ENCODE measurements around the gene CNKSR1.

Gene CNKSR1

DNA sequence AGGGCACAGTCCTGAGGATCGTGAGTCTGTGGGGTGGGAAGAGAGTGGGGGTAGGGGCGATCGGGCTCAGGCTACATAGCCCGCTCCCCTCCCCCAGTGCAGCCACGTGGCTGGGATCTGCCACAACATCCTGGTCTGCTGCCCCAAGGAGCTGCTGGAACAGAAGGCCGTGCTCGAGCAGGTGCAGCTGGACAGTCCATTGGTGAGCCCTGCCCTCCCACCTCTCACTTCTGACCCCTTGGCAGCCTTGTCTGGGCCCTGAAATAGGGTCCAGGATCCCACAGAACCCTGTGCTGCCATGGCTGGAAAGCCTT lies 5.0 kb downstream of the CNKSR1 start:
- DNase-seq (ENCODE audit: low spot score) = no peak

- DNase-seq (ENCODE audit: low spot score) = no peak
Measured at GRCh38 chr1:26184086-26184485, 6.8 kb downstream of the CNKSR1 start.

DNA sequence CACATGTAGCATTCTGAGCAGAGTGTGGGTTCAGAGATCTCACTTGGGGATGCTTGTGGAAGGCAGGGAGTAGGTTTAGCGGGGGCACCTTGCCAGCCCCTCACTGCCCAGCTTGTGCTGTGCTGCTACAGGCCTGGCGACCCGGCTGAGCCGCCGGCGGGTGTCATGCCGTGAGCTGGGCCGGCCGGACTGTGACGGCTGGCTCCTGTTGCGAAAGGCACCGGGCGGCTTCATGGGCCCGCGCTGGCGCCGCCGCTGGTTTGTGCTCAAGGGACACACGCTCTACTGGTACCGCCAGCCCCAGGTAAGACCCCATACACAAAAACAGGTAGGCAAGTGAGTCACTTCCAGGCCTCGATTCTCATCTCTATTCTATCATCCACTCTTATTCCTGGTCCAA lies 7.6 kb downstream of the CNKSR1 start:
- no peak for DNase-seq (ENCODE audit: low spot score)

DNA sequence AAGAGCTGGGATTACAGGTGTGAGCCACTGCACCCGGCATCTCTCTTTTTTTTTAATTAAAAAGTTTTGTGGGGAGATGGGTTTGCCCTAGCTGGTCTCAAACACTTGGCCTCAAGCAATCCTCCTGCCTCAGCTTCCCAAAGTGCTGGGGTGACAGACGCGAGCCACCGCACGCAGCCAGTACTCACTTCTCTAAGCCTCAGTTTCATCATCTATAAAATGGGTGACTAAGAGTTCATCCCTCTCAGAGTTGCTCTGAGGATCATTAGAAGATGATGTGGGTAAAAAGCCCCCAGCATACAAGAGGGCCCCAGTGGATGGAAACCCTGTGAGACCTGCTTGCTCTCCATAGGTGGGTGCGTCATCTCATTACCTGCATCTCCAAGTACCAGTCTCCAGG lies 10.6 kb downstream of the CNKSR1 start:
- DNase-seq (ENCODE audit: low spot score) = no peak

DNA sequence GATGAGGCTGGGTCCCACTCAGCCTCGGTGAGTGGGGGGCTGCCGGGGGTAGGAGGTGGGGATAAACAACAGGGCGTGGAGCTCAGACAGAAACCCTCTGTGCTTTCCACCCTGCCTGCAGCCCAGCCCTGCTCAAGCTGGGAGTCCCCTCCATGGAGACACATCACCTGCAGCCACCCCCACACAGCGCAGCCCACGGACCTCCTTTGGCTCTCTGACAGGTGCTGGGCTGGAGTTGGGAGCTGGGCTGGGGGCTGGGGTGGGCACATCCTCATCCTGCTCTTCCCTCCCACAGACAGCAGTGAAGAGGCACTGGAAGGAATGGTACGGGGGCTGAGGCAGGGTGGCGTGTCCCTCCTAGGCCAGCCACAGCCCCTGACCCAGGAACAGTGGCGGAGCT lies 11.2 kb downstream of the CNKSR1 start:
- DNase-seq (ENCODE audit: low spot score) = no peak

DNA sequence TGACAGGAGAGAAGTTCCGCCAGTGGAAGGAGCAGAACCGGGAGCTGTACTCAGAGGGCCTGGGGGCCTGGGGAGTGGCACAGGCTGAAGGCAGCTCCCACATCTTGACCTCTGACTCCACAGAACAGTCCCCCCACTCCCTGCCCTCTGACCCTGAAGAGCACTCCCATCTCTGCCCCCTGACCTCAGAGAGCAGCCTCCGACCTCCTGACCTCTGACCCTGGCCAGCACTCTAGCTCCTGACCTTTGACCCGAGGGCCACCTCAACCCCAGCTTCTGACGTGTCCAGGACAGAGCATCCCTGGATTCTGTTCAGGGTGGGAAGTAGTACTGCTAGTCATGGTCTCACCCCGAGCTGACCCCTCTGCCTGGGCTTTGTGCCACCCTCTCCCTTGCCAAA lies 12.0 kb downstream of the CNKSR1 start:
- DNase-seq (ENCODE audit: low spot score) = no peak

DNA sequence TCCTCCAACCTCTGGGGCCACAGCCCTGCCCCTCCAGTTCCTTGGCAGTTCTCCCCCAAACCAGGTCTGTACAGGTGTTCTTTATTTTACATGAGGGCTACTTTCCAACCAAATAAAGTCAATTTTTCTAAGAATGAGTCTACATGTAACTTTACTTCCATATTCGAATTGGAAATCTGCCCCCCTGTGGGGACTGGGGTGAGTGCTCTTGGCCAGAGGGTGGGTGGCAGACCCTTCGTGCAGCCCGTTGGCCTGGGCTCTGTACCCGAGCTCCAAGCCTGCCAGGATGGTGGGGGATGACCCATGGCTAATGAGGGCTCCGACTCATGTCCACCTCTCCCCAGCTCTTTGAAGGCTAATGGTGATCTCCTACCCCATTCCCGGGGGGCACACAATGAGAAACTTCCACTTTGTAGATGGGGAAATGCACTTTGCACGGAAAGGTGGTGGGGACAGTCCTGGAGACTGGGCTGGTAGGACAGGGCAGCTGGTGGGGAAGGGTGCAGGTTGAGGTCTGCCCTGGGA lies 12.5 kb downstream of the CNKSR1 start:
- no peak for DNase-seq (ENCODE audit: low spot score)

- peak; percentile 85 for DNase-seq (ENCODE audit: low spot score)
Measured at GRCh38 chr1:26190373-26190987, 13.2 kb downstream of the CNKSR1 start, which contains the start of gene CATSPER4. CATSPER4 (plus strand) TSS chr1:26190602; CDS start chr1:26190628, 26 bp downstream.

DNA sequence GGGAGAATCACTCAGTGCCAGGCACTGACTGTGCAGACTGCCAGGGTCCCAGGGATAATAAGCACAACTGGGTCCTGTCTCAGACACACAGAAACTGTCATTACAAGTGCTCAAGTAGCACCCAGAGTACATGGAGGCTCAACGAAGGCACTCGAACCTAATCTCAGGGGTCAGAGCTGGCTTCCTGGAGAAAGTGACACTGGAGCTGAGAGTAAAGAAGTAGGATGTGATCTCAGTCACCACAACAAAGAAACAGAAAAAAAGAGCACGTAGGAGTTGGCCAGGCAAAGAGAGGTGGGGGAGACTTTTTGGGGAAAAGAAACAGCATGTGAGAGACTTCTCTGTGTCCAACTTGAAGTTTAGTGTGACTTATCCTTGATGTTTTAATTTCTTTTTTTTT lies 14.4 kb downstream of the CNKSR1 start:
- DNase-seq (ENCODE audit: low spot score) = no peak

DNA sequence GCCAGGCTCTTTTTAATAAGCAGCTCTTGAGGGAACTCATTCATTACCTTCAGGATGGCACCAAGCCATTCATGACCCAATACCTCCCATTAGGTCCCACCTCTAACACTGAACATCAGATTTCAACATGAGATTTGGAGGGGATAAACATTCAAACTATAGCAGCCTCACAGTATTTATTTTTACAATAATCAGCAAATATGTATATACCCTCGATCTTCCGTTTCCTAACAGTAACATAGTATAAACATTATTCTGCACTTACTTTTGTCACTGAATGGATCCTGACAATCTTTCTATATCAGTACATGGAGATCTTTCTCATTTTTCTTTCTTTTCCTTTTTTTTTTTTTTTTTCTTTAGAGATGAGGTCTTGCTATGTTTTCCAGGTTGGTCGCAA lies 18.5 kb downstream of the CNKSR1 start:
- DNase-seq (ENCODE audit: low spot score) = no peak

DNA sequence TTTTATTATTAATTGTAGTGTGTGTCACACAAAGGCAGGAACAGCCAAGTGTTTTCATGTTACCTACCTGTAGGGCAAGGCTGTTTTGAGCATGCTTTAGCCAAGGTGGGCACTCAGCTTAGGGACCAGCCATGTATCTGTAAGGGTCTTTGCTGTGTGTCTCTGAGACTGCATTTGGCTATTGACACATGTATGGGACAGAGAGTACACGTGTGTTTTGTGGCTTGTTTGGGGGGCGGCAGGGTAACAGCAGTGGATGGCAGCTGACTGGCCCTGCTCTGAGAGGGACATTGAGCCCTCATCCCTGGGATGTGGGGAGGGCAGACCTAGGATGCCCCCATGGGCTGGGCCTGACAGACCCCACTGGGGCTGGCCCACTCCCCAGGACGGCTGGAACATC lies 20.0 kb downstream of the CNKSR1 start:
- no peak for DNase-seq (ENCODE audit: low spot score)

GRCh38 chr1:26197813-26198212 lies 20.5 kb downstream of the CNKSR1 start:
- no peak for DNase-seq (ENCODE audit: low spot score)

DNA sequence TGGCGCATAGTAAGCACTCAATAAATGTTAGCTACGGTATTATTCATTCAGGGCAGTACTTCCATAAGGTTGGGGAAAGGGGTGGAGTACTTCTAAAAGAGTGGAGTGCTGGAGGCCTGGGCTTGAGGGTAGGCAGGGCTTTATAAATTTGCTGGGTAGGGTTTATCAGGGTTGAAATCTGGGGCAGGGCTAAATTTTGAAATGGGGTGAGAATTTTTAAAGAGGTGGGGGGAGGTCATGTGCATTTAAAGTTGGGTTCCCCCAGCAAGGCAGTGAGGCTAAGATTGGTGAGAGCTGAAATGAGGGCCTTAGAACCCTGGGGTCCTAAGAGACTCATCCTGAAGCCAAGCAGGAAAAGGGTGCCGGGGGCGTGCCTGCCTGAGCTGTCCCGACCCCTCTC lies 23.1 kb downstream of the CNKSR1 start:
- DNase-seq (ENCODE audit: low spot score) = no peak

GRCh38 chr1:26203642-26204318 lies 26.5 kb downstream of the CNKSR1 start:
- peak; percentile 23 for DNase-seq (ENCODE audit: low spot score)

- DNase-seq (ENCODE audit: low spot score) = peak; percentile 51
Measured at GRCh38 chr1:26210147-26210870, 33.0 kb downstream of the CNKSR1 start.

DNA sequence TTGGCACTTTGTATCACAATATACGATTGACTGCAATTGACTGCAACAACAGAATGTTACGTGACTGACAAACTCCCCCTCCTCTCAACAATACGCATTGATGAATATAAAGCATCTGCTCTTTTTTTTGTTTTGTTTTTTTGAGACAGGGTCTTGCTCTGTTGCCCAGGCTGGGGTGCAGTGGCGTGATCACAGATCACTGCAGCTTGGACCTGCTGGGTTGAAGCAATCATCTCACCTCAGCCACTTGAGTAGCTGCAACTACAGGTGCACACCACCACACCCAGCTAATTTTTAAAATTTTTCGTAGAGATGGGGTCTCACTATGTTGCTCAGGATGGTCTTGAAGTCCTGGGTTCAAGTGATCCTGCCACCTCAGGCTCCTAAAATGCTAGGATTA lies 35.4 kb downstream of the CNKSR1 start:
- no peak for DNase-seq (ENCODE audit: low spot score)

GRCh38 chr1:26213335-26213905 lies 36.1 kb downstream of the CNKSR1 start:
- no peak for DNase-seq (ENCODE audit: low spot score)

DNA sequence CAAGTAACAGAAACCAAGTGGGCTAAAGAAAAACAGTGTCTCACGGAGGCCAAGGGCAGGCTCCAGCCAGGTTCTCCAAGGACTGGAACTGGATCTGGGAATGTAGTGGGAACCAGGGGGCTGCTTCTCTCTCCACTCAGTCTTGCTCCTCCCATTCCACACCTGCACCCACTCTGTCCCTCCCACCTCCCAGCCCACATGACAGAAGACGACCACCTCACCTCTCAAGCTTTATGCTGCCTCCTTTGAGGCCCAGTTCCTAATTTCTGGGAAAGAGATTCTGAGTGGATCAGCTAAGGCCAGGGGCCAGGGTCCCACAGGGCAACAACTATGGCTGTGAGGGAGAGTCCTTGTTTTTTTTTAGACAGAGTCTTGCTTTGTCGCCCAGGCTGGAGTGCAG lies 38.0 kb downstream of the CNKSR1 start:
- DNase-seq (ENCODE audit: low spot score) = no peak

DNA sequence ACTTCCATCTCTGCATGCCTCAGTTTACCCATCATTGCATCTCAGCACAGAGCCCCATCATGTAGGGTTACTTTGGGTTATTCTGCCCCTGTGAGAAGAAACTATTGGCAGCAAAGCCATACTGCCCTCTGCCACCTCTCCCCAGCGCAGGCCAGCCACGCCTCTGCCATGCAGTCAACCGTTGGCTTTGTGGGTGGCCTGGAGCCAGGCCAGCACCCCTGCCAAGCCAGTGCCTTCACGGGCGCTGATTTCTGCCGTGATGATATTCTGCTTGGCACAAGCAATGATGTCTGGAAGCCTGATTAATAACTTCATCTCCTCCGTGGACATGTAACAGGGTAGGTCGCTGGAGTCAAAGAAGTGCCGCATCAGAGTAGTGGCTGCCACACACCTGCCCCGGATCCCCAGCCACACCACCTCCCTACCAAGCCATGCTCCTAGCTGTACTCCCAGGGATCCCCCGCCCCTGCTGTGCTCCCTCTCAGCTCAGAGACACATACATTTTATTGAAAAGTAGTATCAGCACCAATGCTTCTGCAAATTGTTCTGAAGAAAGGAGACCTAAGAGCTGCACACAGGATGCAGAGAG lies 41.7 kb downstream of the CNKSR1 start:
- no peak for DNase-seq (ENCODE audit: low spot score)

DNA sequence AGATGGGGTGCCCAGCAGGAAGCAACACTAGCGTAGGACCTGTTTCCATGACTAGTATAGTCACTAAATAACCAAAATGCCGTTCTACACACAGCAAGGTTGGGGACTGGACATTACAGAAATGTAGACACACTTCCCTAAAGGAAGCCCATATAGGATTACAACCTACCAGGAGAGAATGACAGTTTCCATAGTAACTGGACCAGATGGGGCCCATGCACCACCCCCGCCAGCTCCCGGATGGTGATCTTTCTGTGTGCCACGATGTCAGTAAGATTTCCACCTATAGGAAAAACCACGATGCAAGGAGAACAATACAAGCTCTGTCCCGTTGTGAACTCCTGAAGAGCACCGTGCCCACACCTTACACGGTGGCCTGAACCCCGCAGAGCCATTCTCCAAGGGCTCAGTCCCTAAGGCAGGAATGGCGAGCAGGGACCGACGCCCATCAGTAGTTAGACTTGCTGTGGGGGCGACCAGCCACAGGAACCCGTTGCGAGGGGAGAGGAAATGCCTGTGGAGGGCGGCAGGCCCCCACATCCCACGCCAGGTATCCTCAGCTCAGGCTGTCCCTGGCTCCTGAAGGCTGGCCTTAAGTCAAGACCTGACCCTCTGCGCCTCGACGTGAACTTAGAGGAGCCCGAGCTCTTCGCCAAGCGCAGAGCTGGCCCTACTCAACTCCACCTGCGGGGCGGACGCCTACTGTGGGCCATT lies 43.1 kb downstream of the CNKSR1 start:
- DNase-seq (ENCODE audit: low spot score) = no peak

DNA sequence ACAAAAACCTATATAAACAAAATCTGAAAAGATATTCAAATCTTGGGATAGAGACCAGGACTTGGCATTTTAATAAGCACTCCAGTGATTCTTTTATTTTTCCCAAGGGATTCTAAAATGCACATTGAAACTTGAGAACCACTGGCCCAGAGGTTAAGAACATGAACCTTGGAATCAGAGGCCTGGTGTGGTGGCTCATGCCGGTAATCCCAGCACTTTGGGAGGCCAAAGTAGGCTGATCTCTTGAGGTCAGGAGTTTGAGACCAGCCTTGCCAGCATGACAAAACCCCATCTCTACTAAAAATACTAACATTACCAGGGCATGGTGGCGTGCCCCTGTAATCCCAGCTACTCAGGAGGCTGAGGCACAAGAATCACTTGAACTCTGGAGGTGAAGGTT lies 43.8 kb downstream of the CNKSR1 start:
- DNase-seq (ENCODE audit: low spot score) = no peak

Data from SK-N-DZ (cell line).